T-helper 22 cell (primary cell): ENCODE data around the gene KIAA0753.

Experiments
- DNase-seq: peaks from one replicate; pipeline ENCODE4 v3.0.0-alpha.2; 2020; ENCODE audit warnings: low read depth

The KIAA0753 gene

DNA sequence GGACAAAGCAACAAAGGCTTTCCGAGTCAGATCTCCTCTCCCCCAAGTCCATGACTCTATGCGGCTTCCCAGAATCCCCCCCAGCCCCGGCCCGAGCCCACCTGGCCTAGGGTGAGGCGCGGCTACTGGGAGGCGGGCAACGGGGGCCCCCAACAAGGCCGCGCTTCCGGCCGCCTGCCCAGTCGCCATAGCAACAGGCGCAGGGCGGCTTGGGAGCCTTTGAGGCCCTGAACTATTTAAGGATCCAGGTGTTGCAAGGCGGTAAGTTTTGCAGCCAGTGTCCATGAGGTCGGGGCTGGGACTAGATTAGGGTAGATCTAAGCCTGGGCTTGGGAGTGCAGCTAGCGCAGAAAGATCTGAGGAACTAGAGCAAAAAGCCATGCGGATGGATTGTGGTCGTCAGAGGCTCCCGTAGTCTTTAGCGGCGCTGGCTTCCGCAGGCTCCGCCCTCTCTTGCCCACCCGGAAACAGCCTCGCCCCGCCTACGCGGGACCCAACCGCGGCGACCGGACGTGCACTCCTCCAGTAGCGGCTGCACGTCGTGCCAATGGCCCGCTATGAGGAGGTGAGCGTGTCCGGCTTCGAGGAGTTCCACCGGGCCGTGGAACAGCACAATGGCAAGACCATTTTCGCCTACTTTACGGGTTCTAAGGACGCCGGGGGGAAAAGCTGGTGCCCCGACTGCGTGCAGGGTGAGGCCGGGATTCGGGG is at the start of gene KIAA0753, which contains the start of gene TXNDC17:
KIAA0753 (minus strand) TSS at position 176 of the 711 bp plus-strand sequence. CDS start 5,608 bp downstream, outside the sequence.
TXNDC17 (plus strand) TSS at position 525 of the 711 bp plus-strand sequence; CDS start at position 548, 23 bp downstream.
- peak; percentile 79 for DNase-seq

DNA sequence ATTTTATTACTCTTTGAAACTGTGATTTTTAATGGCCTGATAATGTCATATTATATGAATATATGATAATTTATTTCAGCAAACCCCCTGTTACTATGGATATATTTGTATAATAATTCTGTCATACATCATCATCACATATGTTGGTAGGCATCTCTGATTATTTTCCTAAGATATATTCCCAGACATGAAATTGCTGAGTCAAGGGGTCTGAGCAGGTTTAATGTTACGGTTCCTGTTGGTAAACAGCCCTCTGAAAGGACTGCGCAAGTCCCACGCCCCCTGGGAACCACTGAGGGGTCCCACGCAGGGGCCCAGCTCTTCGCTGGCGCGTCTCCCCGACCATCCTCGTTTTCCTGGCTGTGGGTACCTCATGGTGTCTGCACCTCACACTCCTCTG is 48.4 kb upstream of the KIAA0753 start:
- no peak for DNase-seq

DNA sequence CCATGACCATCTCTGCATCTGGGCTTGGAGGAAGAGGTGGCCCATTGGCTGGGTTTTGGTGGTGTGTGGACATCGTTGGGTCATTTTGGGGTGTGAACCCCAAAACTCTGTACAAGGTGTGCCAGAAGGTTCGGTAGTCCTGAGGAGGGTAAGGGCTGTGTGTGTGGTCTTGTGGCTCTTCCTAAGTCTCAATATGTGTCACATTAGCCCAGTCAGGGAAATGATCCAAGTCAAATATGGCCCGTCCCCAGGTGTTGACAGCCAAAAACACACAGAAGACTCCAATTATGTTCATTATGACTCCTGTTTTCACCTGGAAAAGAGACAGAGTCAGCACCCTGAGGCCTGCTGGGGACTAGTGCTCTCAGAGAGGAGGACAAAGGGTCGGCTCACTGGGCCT is 45.5 kb upstream of the KIAA0753 start:
- DNase-seq, result no peak

DNA sequence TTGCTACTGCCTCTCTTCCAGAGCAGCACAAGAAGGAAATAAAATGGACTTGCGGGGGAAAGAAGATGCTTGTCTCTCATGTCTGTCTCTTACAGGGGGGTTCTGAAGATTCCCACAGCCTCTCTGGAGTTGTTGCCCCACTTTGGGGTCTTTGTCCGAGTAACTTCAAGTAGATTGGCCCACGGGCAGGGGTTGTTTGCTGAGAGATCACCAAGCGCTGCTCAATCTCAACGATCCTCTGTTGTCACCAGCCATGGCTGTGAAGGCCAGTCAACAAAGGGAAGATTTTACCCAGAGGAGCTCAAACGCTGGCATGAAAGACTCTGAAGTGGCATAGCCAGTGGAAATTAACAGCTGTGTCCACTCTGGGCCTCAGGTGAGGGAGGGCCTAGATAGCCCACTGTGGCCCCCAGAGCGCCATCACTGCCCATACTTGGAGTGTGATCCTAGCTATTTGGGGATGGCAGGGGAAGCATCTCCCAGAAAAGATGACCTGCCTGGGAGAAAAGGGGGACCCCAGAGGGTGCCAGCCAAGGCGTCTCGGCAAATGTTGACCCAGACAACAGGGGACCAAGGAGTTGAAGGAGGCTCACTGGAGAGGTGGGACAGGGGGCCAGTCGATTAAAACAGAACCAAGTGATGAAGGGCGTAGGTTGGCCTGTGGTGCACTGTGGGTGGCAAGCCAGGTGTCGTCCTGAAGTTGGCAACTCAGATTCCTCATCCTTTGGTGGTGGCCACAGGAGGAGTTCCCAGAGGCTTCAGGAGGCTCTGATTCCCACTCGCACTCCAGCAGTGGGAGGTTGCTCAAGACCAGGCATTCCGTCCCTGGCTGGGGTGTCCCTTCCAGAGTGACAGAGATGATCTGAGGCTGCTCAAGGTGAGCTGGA is 44.6 kb upstream of the KIAA0753 start:
- no peak for DNase-seq

DNA sequence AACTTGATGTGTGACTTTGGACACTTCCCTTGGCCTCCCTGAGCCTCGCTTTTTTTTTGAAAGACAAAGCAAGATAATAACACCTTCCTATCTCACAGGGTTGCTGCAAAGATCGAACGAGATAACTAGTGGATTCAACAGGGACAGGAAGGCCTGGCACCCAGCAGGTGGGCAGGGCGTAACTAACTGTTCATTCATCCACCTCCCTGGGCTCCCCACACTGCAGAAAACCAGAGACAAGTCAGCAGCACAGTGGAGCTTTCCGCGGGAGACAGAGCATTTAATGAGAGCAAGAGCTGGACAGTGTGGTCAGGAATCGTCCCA is 43.9 kb upstream of the KIAA0753 start:
- DNase-seq, result no peak

DNA sequence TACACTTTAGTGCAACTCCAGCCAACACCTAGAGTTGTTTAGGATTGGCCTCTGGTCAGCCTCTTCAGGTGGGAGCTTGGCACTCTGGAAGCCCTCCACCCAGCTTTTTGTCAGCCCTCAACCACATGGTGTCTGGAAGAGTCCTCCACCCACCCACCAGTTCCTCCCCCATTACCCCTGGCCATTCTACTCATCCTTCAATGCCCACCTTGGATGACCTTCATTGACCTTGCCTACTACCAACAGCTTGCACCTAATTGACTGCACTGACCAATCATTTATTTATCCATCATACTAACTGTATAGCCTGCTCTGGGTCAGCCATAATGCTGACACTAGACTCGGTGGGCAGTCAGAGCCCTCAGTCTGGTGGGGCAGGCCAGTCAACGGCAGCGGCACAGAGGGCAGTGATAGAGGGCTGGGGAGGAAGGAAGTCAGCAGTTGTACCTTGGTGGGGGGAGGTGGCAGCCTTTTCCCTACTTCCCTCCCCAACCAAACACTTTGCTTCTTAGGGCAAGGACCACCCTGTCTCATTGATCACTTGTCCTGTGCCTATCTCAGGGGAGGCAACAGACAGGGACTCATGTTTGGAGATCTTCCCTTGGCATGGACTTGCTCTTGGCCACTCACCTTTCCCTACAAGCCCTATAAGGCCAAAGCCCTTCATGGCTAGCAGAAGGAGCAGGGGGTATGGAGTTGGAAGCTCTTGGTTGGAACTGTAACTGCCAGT is 43.4 kb upstream of the KIAA0753 start:
- DNase-seq, result no peak

DNA sequence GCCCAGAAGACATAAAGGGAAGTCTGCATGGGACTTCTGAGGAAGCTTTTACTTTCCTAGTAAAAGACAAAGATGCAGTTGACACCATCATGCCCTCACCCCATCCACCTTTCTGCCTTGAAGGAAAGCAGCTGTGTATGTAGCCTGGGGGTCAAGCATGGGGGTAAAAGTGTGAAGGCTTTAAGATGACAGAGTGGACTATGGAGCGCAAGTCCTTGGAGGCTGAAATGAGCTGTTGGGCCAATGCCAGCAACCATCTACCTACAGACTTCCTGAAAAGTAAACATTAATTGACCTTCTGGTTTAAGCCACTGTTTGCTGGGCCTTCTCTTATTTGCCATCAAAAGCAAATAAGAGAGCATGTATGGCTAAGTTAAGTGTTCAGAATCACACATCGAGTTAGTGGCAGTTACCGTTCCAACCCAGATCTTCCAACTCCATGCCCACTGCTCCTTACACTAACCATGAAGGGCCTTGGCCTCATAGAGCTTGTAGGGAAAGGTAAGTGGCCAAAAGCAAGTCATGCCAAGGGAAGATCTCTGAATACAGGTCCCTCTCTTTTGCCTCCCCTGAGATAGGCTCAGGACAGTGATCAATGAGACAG is 42.7 kb upstream of the KIAA0753 start:
- DNase-seq, result no peak

GRCh38 chr17:6682339-6682738 is 41.8 kb upstream of the KIAA0753 start:
- no peak for DNase-seq

- DNase-seq, result no peak
Observed at GRCh38 chr17:6681671-6682070, 41.2 kb upstream of the KIAA0753 start.

DNA sequence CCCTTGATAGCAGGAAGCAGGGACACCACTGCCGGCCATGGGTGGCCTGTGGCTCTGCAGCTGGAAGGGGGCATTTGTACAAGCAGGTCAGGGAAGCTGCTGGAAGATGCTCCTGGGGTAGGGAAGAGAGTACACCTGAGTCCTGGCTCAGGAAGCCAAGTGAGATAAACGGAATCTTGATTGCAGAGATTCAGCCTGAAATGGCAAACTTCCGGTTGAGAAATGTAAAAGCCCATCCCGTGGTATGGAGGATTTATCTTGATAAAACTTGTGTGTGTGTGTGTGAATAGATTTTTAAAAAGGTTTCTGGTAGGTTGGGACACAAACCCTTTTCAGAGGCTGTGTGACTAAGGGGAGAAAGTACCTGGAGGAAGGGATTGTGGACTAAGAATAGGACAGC is 40.7 kb upstream of the KIAA0753 start:
- DNase-seq, result no peak

DNA sequence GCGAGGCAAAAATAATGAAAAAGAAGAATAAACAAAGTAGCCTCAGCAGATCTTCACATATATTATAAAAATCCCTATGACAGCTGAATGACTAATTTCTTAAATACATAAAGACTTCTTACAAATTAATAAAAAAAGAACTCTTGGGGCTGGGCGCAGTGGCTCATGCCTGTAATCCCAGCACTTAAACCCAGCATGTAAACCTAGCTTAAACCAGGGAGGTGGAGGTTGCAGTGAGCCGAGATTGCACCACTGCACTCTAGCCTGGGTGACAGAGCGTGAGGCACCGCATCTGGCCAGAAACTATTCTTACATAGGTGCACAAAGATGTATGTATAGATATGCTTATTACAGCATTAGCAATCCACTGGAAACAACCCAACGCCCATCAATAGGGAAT is 38.7 kb upstream of the KIAA0753 start:
- no peak for DNase-seq

- no peak for DNase-seq
Observed at GRCh38 chr17:6677946-6678345, 37.4 kb upstream of the KIAA0753 start.

- no peak for DNase-seq
Observed at GRCh38 chr17:6677158-6677831, 36.8 kb upstream of the KIAA0753 start.

DNA sequence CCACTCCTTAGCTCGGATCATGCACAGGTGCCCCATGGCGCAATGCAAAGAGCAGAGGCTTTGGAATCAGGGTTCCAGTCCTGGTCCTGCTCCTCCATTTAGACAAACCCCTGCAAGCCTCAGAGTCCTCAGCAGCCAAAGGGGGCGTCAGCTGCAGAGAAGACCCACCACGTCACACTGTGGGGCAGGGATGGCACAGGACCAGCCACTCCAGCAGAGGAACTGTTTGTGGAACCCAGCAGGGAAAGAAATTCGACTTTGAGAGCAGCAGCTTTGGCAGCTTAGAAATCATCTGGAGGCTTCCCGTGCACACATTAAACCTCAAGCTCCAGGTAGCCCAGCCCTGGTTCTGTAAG is 36.3 kb upstream of the KIAA0753 start:
- DNase-seq, result no peak

DNA sequence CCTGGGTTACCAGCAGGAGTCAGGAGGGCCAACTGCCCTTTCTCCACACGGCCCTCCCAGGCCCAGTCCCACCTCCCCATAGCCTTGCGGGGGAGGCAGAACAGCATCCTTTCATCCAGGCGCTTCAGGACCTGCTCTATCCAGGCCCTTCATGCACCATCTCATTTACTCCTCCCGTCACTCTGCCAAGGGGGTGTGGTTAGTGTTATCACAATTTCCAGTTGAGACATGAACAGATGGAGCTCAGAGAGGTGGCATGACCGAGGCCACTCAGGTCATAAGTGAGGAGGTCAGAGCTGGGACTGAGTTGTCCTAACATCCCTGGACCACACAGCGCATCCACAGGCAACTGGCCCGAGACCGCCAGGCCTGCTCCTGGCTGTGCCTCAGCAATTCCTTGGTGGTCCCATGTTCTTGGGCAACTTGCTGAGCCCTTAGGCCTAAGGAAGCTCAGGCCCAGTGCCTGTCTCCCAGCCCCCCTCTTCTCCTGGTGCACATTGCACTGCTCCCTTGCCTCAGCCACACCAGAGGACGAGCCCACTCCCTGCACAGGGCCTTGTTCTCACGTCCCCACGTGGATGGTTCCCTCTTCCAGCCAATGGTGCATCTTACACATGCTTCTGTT is 34.8 kb upstream of the KIAA0753 start:
- no peak for DNase-seq

DNA sequence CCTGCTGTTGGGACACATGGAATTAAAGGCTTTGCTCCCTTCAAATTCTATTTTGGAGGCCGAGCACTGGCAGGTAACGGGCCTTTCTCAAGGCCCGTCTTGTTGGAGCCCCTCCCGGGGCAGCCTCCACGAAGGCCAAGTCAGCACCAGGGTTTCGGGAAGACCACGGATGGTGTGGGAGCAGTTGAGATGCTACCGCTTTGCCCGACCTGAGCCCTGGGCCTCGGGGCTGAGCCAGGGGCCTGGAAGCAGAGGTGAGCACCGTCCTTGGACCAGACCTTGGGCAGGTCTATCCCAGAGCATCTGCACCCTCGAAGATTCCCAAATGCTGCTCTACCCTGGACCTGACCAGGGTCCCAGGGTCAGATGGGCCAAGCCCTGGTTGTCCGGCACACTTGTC is 34.1 kb upstream of the KIAA0753 start:
- no peak for DNase-seq

GRCh38 chr17:6671431-6671830 is 30.9 kb upstream of the KIAA0753 start:
- DNase-seq, result no peak

DNA sequence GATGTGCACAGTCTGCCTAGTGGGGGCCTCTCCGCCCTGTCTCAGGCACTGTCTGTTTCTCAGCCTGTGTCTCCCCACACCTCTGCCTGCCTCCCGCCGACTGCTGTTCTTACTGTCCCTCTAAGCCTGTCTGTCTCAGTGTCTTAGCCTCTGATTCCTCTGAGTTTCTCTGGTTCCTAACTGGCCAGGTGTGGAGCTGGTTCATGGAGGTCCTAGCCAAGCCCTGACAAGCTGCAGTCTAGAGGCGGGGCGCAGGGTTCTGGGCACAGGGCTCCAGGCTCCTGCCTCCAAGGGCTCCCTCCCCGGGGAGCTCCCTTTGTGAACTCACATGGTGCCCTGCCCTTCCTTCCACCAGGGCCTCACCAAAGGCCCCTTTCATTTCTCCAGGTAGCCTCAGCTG is 30.5 kb upstream of the KIAA0753 start:
- DNase-seq, result no peak

- no peak for DNase-seq
Observed at GRCh38 chr17:6670571-6670970, 30.1 kb upstream of the KIAA0753 start.

DNA sequence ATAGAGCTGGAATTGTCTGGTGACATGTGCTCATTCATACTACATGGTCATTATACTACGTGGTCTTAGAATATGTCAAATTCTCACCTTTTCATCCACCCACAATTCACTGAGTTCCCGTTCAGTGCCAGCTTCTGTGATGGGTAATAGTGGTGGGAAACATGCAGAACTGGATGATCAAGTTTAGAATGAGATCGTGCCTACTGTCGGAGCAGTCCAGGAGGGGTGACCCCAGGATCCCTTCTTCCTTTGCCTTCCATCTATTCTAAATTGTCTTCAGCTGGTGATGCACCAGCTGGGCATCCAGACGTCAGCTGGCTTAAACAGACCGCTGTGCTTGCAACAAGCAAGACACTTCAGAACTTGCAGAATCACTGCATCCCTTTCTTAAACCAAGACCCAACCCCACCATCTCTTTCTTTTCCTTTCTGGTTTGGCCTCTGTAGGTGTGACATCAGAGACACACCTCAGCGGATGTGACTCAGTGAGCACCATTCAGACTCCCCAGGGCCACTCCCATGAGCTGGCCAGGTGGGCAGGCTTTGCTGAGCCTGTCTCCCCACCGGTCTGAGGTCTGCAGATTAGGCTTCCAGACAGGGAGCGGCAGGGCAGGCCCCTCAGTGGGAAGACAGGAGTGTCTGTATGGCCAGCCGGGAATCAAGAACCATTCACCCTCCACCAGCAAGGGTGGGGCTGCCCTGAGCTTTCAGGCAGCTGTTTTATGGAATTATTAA is 29.1 kb upstream of the KIAA0753 start:
- DNase-seq, result no peak
